Ovary (tissue), 9 donors: ENCODE data around the gene SOCS3. TPM values are rescaled to one million over a fixed set of nuclear protein-coding genes. Genes with fewer than 3 reads are reported as not detected.

Experiments
- DNase-seq, 5 donors: peaks; one replicate each; pipeline ENCODE4 v3.0.0-alpha.2; 2019 to 2020
- H3K27ac ChIP-seq, 2 donors: fragments of 200-600 bp; one replicate each; pipeline versions ENCODE4 v1.5.1 to v1.8.0; 2019 to 2022
- H3K27me3 ChIP-seq: fragments of 200-600 bp; one replicate; pipeline ENCODE4 v1.8.0; 2022
- H3K36me3 ChIP-seq: fragments of 200-600 bp; sonication (generic); one replicate; pipeline ENCODE4 v1.5.1; 2019
- H3K4me1 ChIP-seq: one replicate; pipeline ENCODE4 v1.8.1; 2013; ENCODE audit warnings: mild to moderate bottlenecking, moderate library complexity; ENCODE audit not compliant: insufficient read depth
- H3K4me3 ChIP-seq: fragments of 200-600 bp; sonication (generic); one replicate; pipeline ENCODE4 v1.5.1; 2017
- H3K9me3 ChIP-seq, 2 donors: fragments of 200-600 bp in 1 of 2; sonication (generic) in 1 of 2; one replicate each; pipeline versions ENCODE4 v1.5.1 to v1.8.1; 2013 to 2019; ENCODE audit warnings: mild to moderate bottlenecking in 1 of 2, moderate library complexity in 1 of 2
- EP300 ChIP-seq: sonication (generic); formaldehyde crosslinking; IDR thresholded peaks from one replicate; pipeline ENCODE4 v1.6.1; 2017; ENCODE audit warnings: antibody characterized with exemption
- POLR2A ChIP-seq: fragments of 450-650 bp; IDR thresholded peaks from one replicate; pipeline ENCODE4 v1.6.1; 2017; ENCODE audit warnings: antibody characterized with exemption, mild to moderate bottlenecking, moderate library complexity
- WGBS, 3 donors: extraction: QIAGEN DNeasy Blood & Tissue Kit in 1 of 3; methylation state at CpG; one replicate each; pipeline versions ENCODE4 v1.1.5 to v1.1.7; 2013 to 2017; 5-methylcytosine and 5-hydroxymethylcytosine counted together
- intact Hi-C, 4 donors: fragments of 100-400 bp; cut with DNase I; formaldehyde crosslinking; loops; one replicate each; pipeline versions ENCODE4 v1.11.0 to v1.15.1; 2022 to 2023
- polyA plus RNA-seq, 2 donors: library from polyadenylated mRNA; stranded (reverse); fragments of 200-250 nt in 1 of 2; fragments of 350-450 nt in 1 of 2; fragmentation: Illumina TruSeq in 1 of 2; extraction: RNeasy Lipid Tissue Mini Kit (QIAGEN cat#74804) in 1 of 2; gene quantifications; one replicate each; pipeline ENCODE4 v1.2.3, GENCODE V29; 2013 to 2014
- total RNA-seq, 7 donors: library from RNA; depleted of rRNA in 2 of 7; stranded (reverse); fragments of >200 nt in 2 of 7; fragmentation: NEBNext Ultra II Directional in 3 of 7; extraction: Animal tissue kit (Norgen Biotek cat#: 25700) in 3 of 7; gene quantifications; one replicate each; pipeline versions ENCODE4 v1.1.0 to v1.2.4, GENCODE V29; 2016 to 2023
- TF ChIP-seq, protein P1 (sequence below), 3 donors: fragments of 450-650 bp in 2 of 3; fragments of 200-600 bp in 1 of 3; IDR thresholded peaks; one replicate each; pipeline versions ENCODE4 v1.5.1 to v1.8.0; 2016 to 2022; ENCODE audit warnings: antibody characterized with exemption in 3 of 3, mild to moderate bottlenecking in 1 of 3
- donor health status: DM: no; HTN: no; CAD: no; lungs with moderate emphysema.
- donor health status: DM: no; HTN: no; CAD: no.
- donor health status: Bipolar disorder and iron deficiency.
- donor health status: DM: yes; HTN: yes; CAD: no.
- donor health status: DM: no; HTN: no; CAD: no.
- donor health status: DM: yes; HTN: yes; CAD: no.

Gene SOCS3
- total and polyA plus RNA-seq, 9 donors = 14.4 to 284 (median 56.5) TPM

DNA sequence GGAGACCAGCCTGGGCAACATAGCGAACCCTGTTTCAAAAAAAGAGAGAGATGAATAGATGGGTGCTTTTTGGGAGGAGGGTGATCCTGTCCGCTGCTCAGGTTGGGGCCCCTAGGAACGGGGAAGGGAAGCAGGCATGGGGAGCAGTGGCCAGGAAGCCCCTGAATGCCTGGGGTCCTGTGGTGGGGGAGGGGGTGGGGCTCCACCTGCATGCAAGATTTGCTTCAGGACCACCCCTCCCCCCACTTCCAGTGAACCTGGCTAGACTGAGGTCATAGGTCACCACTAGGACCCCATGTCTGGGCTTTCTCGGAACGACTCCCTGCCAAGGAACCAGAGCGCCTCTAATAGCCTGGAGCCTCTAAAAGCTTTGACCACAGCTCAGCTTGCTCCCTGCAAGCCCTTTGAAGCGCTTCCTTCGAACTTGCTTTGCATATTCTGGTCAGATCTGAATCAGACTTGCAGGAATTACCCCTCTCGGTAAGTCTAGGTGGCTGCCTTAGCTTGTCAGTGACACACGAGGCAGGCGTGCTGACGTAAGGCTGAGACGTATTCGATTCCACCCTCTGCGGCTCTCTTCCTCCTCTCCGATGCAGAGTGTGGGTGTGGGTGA lies 3.7 kb downstream of the SOCS3 start:
- H3K27ac ChIP-seq = no peak overlapping the region
- intact Hi-C loops = loop anchor here in 2 of 4 donors (5.0 kb wide), 1 partner anchor 64 kb away; no protein-coding TSS in a partner anchor
- WGBS, 3 donors = 75 to 78% (median 75%) methylated on average over 16 of the region's 16 CpGs
- peaks cover 24% of the 10 kb centered on the region for H3K4me1 ChIP-seq
- H3K27me3 ChIP-seq = no peaks in the 10 kb centered on the region
- H3K36me3 ChIP-seq = no peaks in the 10 kb centered on the region
- H3K9me3 ChIP-seq = no peaks in the 10 kb centered on the region
- H3K4me3 ChIP-seq = no peak overlapping the region
- DNase-seq = peak in 1 of 5 donors; percentile 64
- TF ChIP-seq, protein P1, sequence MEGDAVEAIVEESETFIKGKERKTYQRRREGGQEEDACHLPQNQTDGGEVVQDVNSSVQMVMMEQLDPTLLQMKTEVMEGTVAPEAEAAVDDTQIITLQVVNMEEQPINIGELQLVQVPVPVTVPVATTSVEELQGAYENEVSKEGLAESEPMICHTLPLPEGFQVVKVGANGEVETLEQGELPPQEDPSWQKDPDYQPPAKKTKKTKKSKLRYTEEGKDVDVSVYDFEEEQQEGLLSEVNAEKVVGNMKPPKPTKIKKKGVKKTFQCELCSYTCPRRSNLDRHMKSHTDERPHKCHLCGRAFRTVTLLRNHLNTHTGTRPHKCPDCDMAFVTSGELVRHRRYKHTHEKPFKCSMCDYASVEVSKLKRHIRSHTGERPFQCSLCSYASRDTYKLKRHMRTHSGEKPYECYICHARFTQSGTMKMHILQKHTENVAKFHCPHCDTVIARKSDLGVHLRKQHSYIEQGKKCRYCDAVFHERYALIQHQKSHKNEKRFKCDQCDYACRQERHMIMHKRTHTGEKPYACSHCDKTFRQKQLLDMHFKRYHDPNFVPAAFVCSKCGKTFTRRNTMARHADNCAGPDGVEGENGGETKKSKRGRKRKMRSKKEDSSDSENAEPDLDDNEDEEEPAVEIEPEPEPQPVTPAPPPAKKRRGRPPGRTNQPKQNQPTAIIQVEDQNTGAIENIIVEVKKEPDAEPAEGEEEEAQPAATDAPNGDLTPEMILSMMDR (IDR thresholded peaks at IDR 0.05) = no peak
- TF ChIP-seq EP300 = no peak
- no peak for TF ChIP-seq POLR2A

- no peak overlapping the region for H3K27ac ChIP-seq
- 60 to 66% (median 65%) methylated on average over 3 of the region's 3 CpGs for WGBS, 3 donors
These were observed 4.2 kb downstream of the SOCS3 start for GRCh38 chr17:78355701-78356100.

DNA sequence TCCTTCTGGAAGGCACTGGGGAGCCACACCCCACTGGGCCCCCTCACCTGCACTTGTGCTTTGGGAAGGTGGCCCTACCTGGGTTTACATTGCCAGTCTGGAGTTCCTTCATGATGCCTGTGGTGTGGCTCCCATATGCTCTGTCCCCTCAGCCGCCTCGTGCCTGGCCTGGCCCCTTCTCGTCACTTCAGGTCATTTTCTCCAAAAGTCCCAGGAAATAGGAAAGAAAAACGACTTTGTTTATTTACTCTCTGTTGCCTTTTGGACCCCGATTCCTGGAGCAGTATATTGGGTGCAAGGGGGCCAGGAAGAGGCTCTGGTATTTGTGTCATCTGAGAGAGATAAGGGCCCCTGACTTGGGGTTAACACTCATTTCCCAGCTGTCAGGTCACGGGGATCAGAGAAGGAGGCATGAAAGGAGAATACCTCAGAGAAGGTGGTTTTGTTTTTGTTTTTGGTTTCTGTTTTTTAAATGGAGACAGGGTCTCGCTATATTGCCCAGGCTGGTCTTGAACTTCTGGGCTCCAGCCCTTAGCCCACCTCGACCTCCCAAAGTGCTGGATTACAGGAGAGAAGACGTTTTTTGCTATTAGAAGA lies 4.7 kb downstream of the SOCS3 start:
- no peak overlapping the region for H3K4me3 ChIP-seq
- H3K9me3 ChIP-seq = no peaks in the 10 kb centered on the region
- no peaks in the 10 kb centered on the region for H3K36me3 ChIP-seq
- TF ChIP-seq POLR2A (no peak), EP300 (no peak)
- TF ChIP-seq, protein P1 (IDR thresholded peaks at IDR 0.05) = no peak
- peaks cover 24% of the 10 kb centered on the region for H3K4me1 ChIP-seq
- intact Hi-C loops = loop anchor here in 2 of 4 donors (5.0 kb wide), 1 partner anchor 63 kb away; no protein-coding TSS in a partner anchor
- WGBS, 3 donors = 83 to 87% (median 84%) methylated on average over 9 of the region's 9 CpGs
- no peaks in the 10 kb centered on the region for H3K27me3 ChIP-seq
- DNase-seq = no peak
- peak overlapping the region in 1 of 2 donors; percentile 91 for H3K27ac ChIP-seq

More at GRCh38 chr17:78355701-78356100, 4.2 kb downstream of the SOCS3 start:
- Histone ChIP-seq H3K36me3 (no peaks in the 10 kb centered on the region), H3K4me1 (peaks cover 24% of the 10 kb centered on the region), H3K27me3 (no peaks in the 10 kb centered on the region), H3K9me3 (no peaks in the 10 kb centered on the region), H3K4me3 (no peak overlapping the region)
- intact Hi-C loops = loop anchor here in 2 of 4 donors (5.0 kb wide), 1 partner anchor 63 kb away; no protein-coding TSS in a partner anchor
- DNase-seq = no peak
- no peak for TF ChIP-seq POLR2A
- TF ChIP-seq, protein P1 (IDR thresholded peaks at IDR 0.05) = no peak
- TF ChIP-seq EP300 = no peak

DNA sequence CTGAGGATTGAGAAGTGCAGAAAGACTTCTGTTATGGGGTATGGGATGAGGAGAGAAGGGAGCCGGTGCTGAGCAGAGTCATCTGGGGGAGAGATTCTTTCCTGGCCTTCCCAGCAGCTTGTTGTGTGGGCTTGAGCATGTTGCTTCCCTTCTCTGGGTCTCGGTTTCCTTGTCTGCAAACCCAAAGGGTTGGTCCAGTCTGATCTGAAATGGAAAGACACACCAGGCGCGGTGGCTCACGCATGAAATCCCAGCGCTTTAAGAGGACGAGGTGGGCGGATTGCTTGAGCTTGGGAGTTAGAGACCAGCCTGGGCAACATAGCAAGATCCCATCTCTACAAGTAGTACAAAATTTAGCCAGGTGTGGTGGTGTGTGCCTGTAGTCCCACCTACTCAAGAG lies 6.0 kb downstream of the SOCS3 start:
- no peak for TF ChIP-seq EP300
- 79 to 89% (median 88%) methylated on average over 8 of the region's 8 CpGs for WGBS, 3 donors
- no peaks in the 10 kb centered on the region for H3K9me3 ChIP-seq
- H3K36me3 ChIP-seq = no peaks in the 10 kb centered on the region
- no peaks in the 10 kb centered on the region for H3K27me3 ChIP-seq
- intact Hi-C loops = no loop called here
- peaks cover 24% of the 10 kb centered on the region for H3K4me1 ChIP-seq
- H3K4me3 ChIP-seq = no peak overlapping the region
- no peak for DNase-seq
- H3K27ac ChIP-seq = peak overlapping the region; percentile 43 to 91
